ENCODE measurements around the gene CLEC16A.

- TF ChIP-seq, protein P1, sequence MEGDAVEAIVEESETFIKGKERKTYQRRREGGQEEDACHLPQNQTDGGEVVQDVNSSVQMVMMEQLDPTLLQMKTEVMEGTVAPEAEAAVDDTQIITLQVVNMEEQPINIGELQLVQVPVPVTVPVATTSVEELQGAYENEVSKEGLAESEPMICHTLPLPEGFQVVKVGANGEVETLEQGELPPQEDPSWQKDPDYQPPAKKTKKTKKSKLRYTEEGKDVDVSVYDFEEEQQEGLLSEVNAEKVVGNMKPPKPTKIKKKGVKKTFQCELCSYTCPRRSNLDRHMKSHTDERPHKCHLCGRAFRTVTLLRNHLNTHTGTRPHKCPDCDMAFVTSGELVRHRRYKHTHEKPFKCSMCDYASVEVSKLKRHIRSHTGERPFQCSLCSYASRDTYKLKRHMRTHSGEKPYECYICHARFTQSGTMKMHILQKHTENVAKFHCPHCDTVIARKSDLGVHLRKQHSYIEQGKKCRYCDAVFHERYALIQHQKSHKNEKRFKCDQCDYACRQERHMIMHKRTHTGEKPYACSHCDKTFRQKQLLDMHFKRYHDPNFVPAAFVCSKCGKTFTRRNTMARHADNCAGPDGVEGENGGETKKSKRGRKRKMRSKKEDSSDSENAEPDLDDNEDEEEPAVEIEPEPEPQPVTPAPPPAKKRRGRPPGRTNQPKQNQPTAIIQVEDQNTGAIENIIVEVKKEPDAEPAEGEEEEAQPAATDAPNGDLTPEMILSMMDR (IDR thresholded peaks at IDR 0.05) = no peak
- no peak for TF ChIP-seq POLR2A (IDR thresholded peaks at IDR 0.05)
These were observed 6.0 kb downstream of the CLEC16A start for GRCh38 chr16:10950393-10950792.

All from thyroid gland (tissue), 4 donors.